GM06990 (cell line): Measurements from ENCODE around the gene MCFD2.

ENCODE experiments used
- DNase-seq: peaks from one replicate; pipeline ENCODE4 v3.0.0-alpha.2; 2011; ENCODE audit not compliant: insufficient read length; ENCODE audit errors: extremely low read depth
- H3K27me3 ChIP-seq: replicated peaks from 2 replicates; pipeline ENCODE4 v1.6.0; 2011; ENCODE audit warnings: low read length; ENCODE audit not compliant: control insufficient read depth, insufficient read depth
- H3K36me3 ChIP-seq: 2 replicates; pipeline ENCODE4 v1.5.1; 2011; ENCODE audit warnings: low read length; ENCODE audit not compliant: control insufficient read depth, insufficient read depth
- H3K4me3 ChIP-seq: replicated peaks from 2 replicates; pipeline ENCODE4 v1.5.1; 2011; ENCODE audit warnings: low read depth, mild to moderate bottlenecking, control low read depth, low read length
- CTCF ChIP-seq: IDR thresholded peaks from 2 replicates; pipeline ENCODE4 v1.5.1; 2011; ENCODE audit warnings: low read length, control low read depth, mild to moderate bottlenecking, inconsistent platforms; ENCODE audit not compliant: insufficient read depth, poor library complexity, severe bottlenecking

MCFD2 gene

GRCh38 chr2:46952171-46952570 is 36.6 kb upstream of the MCFD2 start:
- H3K27me3 ChIP-seq = no peaks in the 10 kb centered on the region
- no peak overlapping the region for H3K4me3 ChIP-seq
- no peak for TF ChIP-seq CTCF
- no peak for DNase-seq
- H3K36me3 ChIP-seq = peaks cover 15% of the 10 kb centered on the region

- no peak for TF ChIP-seq CTCF
- peaks cover 13% of the 10 kb centered on the region for H3K36me3 ChIP-seq
- H3K27me3 ChIP-seq = no peaks in the 10 kb centered on the region
- DNase-seq = no peak
- no peak overlapping the region for H3K4me3 ChIP-seq
Observed at GRCh38 chr2:46951290-46952064, 35.9 kb upstream of the MCFD2 start.

GRCh38 chr2:46950314-46950713 is 34.7 kb upstream of the MCFD2 start:
- Histone ChIP-seq H3K36me3 (peaks cover 13% of the 10 kb centered on the region), H3K4me3 (no peak overlapping the region), H3K27me3 (no peaks in the 10 kb centered on the region)
- DNase-seq = no peak
- no peak for TF ChIP-seq CTCF

- no peak for TF ChIP-seq CTCF
- Histone ChIP-seq H3K36me3 (peaks cover 9% of the 10 kb centered on the region), H3K4me3 (no peak overlapping the region), H3K27me3 (no peaks in the 10 kb centered on the region)
- no peak for DNase-seq
Observed at GRCh38 chr2:46947841-46948240, 32.2 kb upstream of the MCFD2 start.

GRCh38 chr2:46945671-46946070 is 30.1 kb upstream of the MCFD2 start:
- no peak for DNase-seq
- TF ChIP-seq CTCF = no peak
- Histone ChIP-seq H3K27me3 (no peaks in the 10 kb centered on the region), H3K4me3 (no peak overlapping the region), H3K36me3 (peaks cover 6% of the 10 kb centered on the region)
